AG09309 (cell line): ENCODE results near the gene ATP2C2.
"Not testable (repeated sequence)": the region's sequence is repeated elsewhere in the genome, so short reads cannot be mapped to it uniquely, and the experiment has no call there.

Experiments used
- DNase-seq: peaks from one replicate; pipeline ENCODE4 v3.0.0-alpha.2; 2010; ENCODE audit warnings: low read depth
- H3K4me3 ChIP-seq: 2 replicates; pipeline ENCODE4 v1.5.1; 2011; ENCODE audit warnings: mild to moderate bottlenecking, low read depth, low read length, moderate library complexity; ENCODE audit not compliant: control insufficient read depth
- CTCF ChIP-seq: IDR thresholded peaks from 2 replicates; pipeline ENCODE4 v1.5.1; 2011; ENCODE audit warnings: mild to moderate bottlenecking, low read depth, low read length, inconsistent platforms; ENCODE audit not compliant: insufficient read depth, control insufficient read depth; ENCODE audit errors: missing control alignments

Gene ATP2C2

DNA sequence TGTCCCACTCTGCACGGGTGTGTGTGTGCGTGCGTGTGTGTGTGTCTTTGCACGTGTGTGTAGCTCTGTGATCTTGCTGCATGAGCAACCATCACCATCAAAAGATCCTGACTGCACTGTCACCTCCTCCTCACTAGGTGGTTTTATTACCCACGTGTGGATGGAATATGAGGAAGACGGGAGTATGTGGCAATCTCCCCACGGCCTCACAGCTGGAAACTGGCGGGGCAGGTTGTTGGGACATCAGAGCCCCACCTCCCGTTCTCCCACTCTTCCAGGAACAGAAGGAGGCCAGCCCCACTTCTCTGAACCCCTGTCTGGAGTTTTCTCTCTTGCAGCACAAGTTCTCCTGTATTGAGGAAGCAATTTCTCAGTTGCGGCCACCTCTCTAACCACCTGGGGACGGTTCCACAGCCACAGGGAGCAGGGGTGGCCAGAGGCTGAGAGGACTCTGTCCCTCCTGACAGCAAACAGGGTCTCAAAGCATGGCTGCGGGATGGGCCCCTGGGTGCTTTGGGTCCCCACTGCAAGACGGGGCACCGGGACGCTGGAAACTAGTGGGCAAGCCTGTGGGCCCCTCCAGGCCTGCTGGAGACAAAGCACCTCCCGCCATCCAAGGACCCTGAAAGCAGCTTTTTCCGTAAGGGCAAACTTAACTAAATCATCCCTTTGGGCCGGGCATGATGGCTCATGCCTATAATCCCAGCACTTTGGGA is 27.9 kb upstream of the ATP2C2 start:
- H3K4me3 ChIP-seq = no peak overlapping the region
- no peak for TF ChIP-seq CTCF
- DNase-seq = no peak

DNA sequence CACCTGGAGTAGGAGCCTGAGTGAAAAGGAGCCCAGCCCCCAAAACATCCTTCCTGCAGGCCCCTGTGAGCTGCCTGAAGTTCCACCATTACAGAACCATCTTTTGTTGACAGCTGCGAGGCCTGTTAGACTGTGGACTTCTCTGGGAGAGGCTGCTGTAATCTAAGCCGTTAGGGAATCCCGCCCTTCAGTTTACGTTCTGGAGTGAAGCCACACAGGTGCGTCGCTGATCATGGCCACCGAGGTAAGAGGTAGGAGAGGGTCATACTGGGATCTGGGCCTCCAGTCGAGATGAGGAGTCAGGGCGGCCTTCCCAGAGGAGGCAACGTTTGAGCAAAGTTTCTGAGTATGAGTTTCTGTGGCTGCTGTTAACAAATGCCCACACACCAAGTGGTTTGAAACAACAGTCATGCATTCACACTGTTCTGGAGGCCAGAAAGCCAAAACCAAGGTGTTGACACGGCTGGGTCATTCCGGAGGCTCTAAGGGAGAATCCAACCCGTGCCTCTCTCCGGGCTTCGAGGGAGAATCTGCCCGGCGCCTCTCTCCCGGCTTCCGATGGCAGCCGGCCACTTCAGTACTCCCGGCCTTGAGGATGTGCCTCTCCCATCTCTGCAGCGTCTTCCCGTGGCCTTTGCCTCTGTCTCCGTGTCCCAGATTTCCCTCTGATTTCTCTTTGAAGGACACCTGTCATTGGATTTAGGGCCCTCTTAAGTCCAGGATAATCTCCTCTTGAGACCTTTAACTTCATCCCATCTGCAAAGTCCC is 26.6 kb upstream of the ATP2C2 start:
- no peak for DNase-seq
- no peak overlapping the region for H3K4me3 ChIP-seq
- TF ChIP-seq CTCF = no peak

DNA sequence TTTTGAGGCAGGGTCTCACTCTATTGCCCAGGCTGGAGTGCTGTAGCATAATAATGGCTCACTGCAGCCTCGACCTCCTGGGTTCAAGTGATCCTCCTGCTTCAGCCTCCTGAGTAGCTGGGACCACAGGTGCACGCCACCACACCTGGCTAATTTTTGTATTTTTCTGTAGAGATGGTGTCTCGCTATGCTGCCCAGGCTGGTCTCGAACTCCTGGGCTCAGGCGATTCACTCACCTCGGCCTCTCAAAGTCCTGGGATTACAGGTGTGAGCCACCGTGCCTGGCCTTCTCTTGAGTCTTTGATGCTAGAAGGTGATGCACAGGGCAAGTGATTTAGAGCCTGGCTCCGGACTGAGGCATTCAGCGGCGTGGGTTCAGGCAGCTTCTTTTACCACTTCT is 24.5 kb upstream of the ATP2C2 start:
- DNase-seq, H3K4me3 ChIP-seq: not testable (repeated sequence)

GRCh38 chr16:84344781-84345180 is 23.6 kb upstream of the ATP2C2 start:
- TF ChIP-seq CTCF = no peak
- no peak overlapping the region for H3K4me3 ChIP-seq
- no peak for DNase-seq

DNA sequence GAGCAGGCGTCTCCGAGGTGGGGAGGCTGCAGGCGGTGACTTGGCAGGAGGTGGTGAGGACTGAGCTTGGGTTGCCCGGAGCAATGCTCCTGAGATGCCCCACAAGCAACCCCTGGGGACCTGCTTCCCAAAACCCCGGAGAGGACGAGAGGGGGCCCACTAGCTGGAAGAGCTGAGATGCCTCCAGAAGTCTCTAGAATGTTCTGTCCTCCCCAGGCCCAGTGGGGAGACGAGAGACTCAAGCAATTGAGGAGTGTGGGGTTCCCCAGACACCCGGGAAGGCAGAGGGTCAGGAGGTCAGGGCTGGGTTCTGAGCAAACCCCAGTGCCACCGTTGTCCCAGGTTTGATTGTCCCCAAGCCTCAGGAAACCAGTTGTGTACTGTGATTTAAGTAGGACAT is 21.2 kb upstream of the ATP2C2 start:
- no peak overlapping the region for H3K4me3 ChIP-seq
- DNase-seq = no peak
- no peak for TF ChIP-seq CTCF

DNA sequence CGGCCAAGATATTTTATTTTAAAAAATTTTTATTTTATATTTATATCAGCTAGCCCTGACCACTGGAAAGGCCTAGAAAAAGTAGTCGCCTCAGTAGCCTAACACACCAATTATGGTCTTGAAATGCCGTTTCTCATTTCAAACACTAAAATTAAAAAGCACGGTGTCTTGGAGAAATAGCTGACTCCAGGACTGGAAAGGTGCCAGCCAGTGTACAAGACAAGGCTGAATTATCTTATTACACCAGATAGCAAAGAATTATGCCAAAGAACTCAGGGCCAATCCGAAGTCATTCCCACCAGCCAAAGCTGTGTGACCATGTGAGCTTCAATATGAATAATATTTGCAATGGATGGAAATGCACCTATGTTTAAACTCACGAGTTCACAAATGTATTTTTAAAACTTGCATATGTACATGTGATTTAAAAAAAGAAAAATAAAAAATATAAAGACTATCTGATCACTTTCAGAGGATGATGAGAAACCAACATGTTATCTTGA is 19.9 kb upstream of the ATP2C2 start:
- no peak for TF ChIP-seq CTCF
- H3K4me3 ChIP-seq = no peak overlapping the region
- DNase-seq = no peak
